K562 (cell line): ENCODE results near the gene GALNT9. TPM values are rescaled to one million over a fixed set of nuclear protein-coding genes. Genes with fewer than 3 reads are reported as not detected.

Source experiments
- ATAC-seq: fragments of 200-7000 bp; cut with Tn5 transposase; 3 replicates; pipeline ENCODE4 v1.9.1; 2020; ENCODE audit warnings: moderate library complexity
- BruUV-seq: library from RNA; stranded (reverse); fragments of 400-500 nt; replicated peaks from 2 replicates; lab custom pipeline; 2021; lab: Mats Ljungman, UMichigan
- CTCF ChIA-PET: fragments of 300-600 bp; formaldehyde crosslinking; extraction: SDS; loops from one replicate; lab custom pipeline; 2021; ENCODE audit warnings: low intra/inter-chr PET ratio; lab: Yijun Ruan, JAX
- POLR2A ChIA-PET: fragments of 300-600, 350-650 bp; sonication (Branson Sonifier 250); formaldehyde crosslinking; extraction: SDS; loops from one replicate; lab custom pipeline; 2021; ENCODE audit warnings: antibody characterized with exemption, inconsistent platforms; lab: Yijun Ruan, JAX
- DNase-seq, 4 experiments: peaks; one replicate each; pipeline versions ENCODE4 v3.0.0 to v3.0.0-alpha.2; 2011 to 2018; ENCODE audit warnings: low spot score in 3 of 4, mixed read lengths in 3 of 4; ENCODE audit errors: extremely low read depth in 1 of 4
- FAIRE-seq: peaks from 2 replicates; lab custom pipeline; 2011; peaks lifted over from hg19 to GRCh38; lab: Jason Lieb, UNC
- H2AFZ ChIP-seq: 2 replicates; pipeline ENCODE4 v1.6.0; 2011; ENCODE audit warnings: low read depth, low read length, control low read depth, inconsistent platforms
- H3K27ac ChIP-seq: fragments of 200-600 bp; 3 replicates; pipeline ENCODE4 v1.8.0; 2011; ENCODE audit warnings: low read depth, mild to moderate bottlenecking, control low read depth, inconsistent platforms, low read length, moderate library complexity, mixed read lengths; ENCODE audit errors: extremely low read depth
- H3K27me3 ChIP-seq, 2 experiments: fragments of 300-600 bp in 1 of 2; 2 replicates in 1 of 2; 3 replicates in 1 of 2; pipeline versions ENCODE4 v1.6.0 to v1.8.0; 2011; ENCODE audit warnings: inconsistent platforms in 2 of 2, low read length in 2 of 2, mild to moderate bottlenecking in 1 of 2, mixed read lengths in 1 of 2, moderate library complexity in 1 of 2; ENCODE audit not compliant: control insufficient read depth in 2 of 2, insufficient read depth in 2 of 2
- H3K36me3 ChIP-seq: fragments of 300-600 bp; 3 replicates; pipeline ENCODE4 v1.8.0; 2011; ENCODE audit warnings: mild to moderate bottlenecking, low read length, inconsistent platforms; ENCODE audit not compliant: control insufficient read depth, insufficient read depth
- H3K4me1 ChIP-seq, 2 experiments: fragments of 200-600 bp in 1 of 2; replicated peaks in 1 of 2; 2 replicates in 1 of 2; 3 replicates in 1 of 2; pipeline versions ENCODE4 v1.5.1 to v1.8.0; 2011; ENCODE audit warnings: inconsistent platforms in 2 of 2, low read length in 2 of 2, mild to moderate bottlenecking in 1 of 2, mixed read lengths in 1 of 2, moderate library complexity in 1 of 2; ENCODE audit not compliant: control insufficient read depth in 2 of 2, insufficient read depth in 2 of 2
- H3K4me2 ChIP-seq: 2 replicates; pipeline ENCODE4 v1.6.1; 2011; ENCODE audit warnings: low read length, control low read depth, inconsistent platforms, mixed read lengths; ENCODE audit not compliant: insufficient read depth
- H3K4me3 ChIP-seq: fragments of 200-600 bp; sonication (generic), shearing (Covaris generic); 2 replicates; pipeline ENCODE4 v1.5.1; 2016; ENCODE audit warnings: control low read depth, inconsistent platforms
- H3K79me2 ChIP-seq: fragments of 200-600 bp; 3 replicates; pipeline ENCODE4 v1.8.0; 2011; ENCODE audit warnings: low read length, inconsistent platforms; ENCODE audit not compliant: control insufficient read depth, insufficient read depth
- H3K9ac ChIP-seq, 2 experiments: 2 replicates each; pipeline versions ENCODE4 v1.6.0 to v1.6.1; 2011; ENCODE audit warnings: low read depth in 2 of 2, low read length in 2 of 2, control low read depth in 1 of 2, inconsistent platforms in 1 of 2, mild to moderate bottlenecking in 1 of 2, mixed read lengths in 1 of 2; ENCODE audit not compliant: insufficient read depth in 1 of 2
- H3K9me1 ChIP-seq: one replicate; pipeline ENCODE4 v1.6.0; 2011; ENCODE audit warnings: inconsistent platforms, mild to moderate bottlenecking, low read length, moderate library complexity; ENCODE audit not compliant: control insufficient read depth, insufficient read depth
- H3K9me3 ChIP-seq: replicated peaks from 2 replicates; pipeline ENCODE4 v1.5.1; 2011; ENCODE audit warnings: low read depth, low read length, inconsistent platforms; ENCODE audit not compliant: control insufficient read depth, insufficient read depth
- H4K20me1 ChIP-seq: replicated peaks from 2 replicates; pipeline ENCODE4 v1.6.1; 2011; ENCODE audit warnings: low read length, inconsistent platforms, mixed read lengths; ENCODE audit not compliant: control insufficient read depth, insufficient read depth
- BRF1 ChIP-seq: IDR thresholded peaks from 3 replicates; pipeline ENCODE4 v1.6.1; 2011; ENCODE audit warnings: borderline replicate concordance, mild to moderate bottlenecking; ENCODE audit not compliant: insufficient read length; ENCODE audit errors: extremely low read depth
- HSF4 ChIP-seq: fragments of 250-450 bp; sonication (Bioruptor Pico); IDR thresholded peaks from 2 replicates; pipeline ENCODE4 v2.1.2; 2022; ENCODE audit warnings: mild to moderate bottlenecking, moderate library complexity, borderline replicate concordance
- KHSRP ChIP-seq: fragments of 450-650 bp; IDR thresholded peaks from 2 replicates; pipeline ENCODE4 v1.6.1; 2017
- RREB1 ChIP-seq: fragments of 250-450 bp; sonication (Bioruptor Pico); IDR thresholded peaks from 2 replicates; pipeline ENCODE4 v1.4.0; 2020
- WGBS: fragments of 100-300 bp; shearing (Covaris generic); methylation state at CpG from one replicate; pipeline ENCODE4 v1.1.6; 2016; ENCODE audit warnings: low coverage, mixed read lengths; ENCODE audit not compliant: insufficient coverage; ENCODE audit errors: missing lambda C conversion rate; 5-methylcytosine and 5-hydroxymethylcytosine counted together
- in situ Hi-C: fragments of 300-500 bp; cut with MboI; formaldehyde crosslinking; loops from 4 replicates; pipeline ENCODE4 v1.15.0; 2018; ENCODE audit warnings: inconsistent platforms, mixed read lengths
- intact Hi-C: fragments of 100-400 bp; cut with micrococcal nuclease; formaldehyde crosslinking; loops from 2 replicates; pipeline ENCODE4 v1.14.2; 2022
- polyA plus RNA-seq, 8 experiments: library from polyadenylated mRNA; depleted of rRNA in 4 of 8; stranded (reverse) in 5 of 8; unstranded in 3 of 8; fragments of >200 nt; fragmentation: Nextera tagmentation in 2 of 8; fragmentation: Illumina TruSeq in 1 of 8; extraction: Ambion mirVana in 2 of 8; extraction: Trizol in 1 of 8; gene quantifications; 2 replicates each; pipeline versions ENCODE4 v1.2.1 to v1.2.3, GENCODE V29; 2011 to 2014; ENCODE audit warnings: inconsistent platforms in 1 of 8, missing spikeins in 1 of 8
- total RNA-seq, 7 experiments: library from RNA; depleted of rRNA in 6 of 7; stranded (reverse); fragments of >200 nt in 6 of 7; fragmentation: Illumina TruSeq in 2 of 7; extraction: Trizol in 2 of 7; gene quantifications; 2 replicates each; pipeline versions ENCODE4 v1.2.1 to v1.2.3, GENCODE V29; 2011 to 2021; ENCODE audit warnings: low replicate concordance in 1 of 7

GALNT9 gene
- total and polyA plus RNA-seq, 9 of the 15 experiments (the other 6 are each of a cell fraction or from before 2014, with no cell fraction given) = not detected

GRCh38 chr12:132302466-132303358 lies 26.7 kb downstream of the GALNT9 start:
- H3K36me3 ChIP-seq = no peaks in the 10 kb centered on the region
- H3K27me3 ChIP-seq = peaks cover 0 to 24% of the 10 kb centered on the region in 2 experiments; a peak in 3 of 5 replicates
- no peaks in the 10 kb centered on the region for H3K9me1 ChIP-seq
- ATAC-seq = no peak
- H2AFZ ChIP-seq = no peak overlapping the region
- no peak for TF ChIP-seq HSF4 (CRISPR knock-in tag)
- no peak for TF ChIP-seq RREB1 (CRISPR knock-in tag)
- no peak for TF ChIP-seq BRF1
- TF ChIP-seq KHSRP = no peak
- no TSS peak for BruUV-seq
- FAIRE-seq = no peak
- DNase-seq = no peak
- no peaks in the 10 kb centered on the region for H3K79me2 ChIP-seq
- ChIA-PET POLR2A (interaction anchor here (0.6 to 0.8 kb wide), 2 partner anchors 16 to 54 kb away, joined by 3 to 4 read pairs; no protein-coding TSS in a partner anchor), CTCF (no interaction called here)
- H3K4me2 ChIP-seq = no peak overlapping the region
- no peaks in the 10 kb centered on the region for H4K20me1 ChIP-seq
- peaks cover 0 to 10% of the 10 kb centered on the region in 2 experiments; a peak in 2 of 5 replicates for H3K4me1 ChIP-seq
- in situ Hi-C loops = no loop called here
- 3% methylated on average over 28 of the region's 30 CpGs for WGBS
- H3K9me3 ChIP-seq = no peaks in the 10 kb centered on the region
- H3K9ac ChIP-seq = no peak overlapping the region
- intact Hi-C loops = no loop called here
- H3K27ac ChIP-seq = no peak overlapping the region
- no peak overlapping the region for H3K4me3 ChIP-seq
